ENCODE measurements around the gene PMFBP1.
"Not testable (repeated sequence)": the region's sequence is repeated elsewhere in the genome, so short reads cannot be mapped to it uniquely, and the experiment has no call there.

Gene PMFBP1

GRCh38 chr16:72104905-72105304 lies 67.0 kb downstream of the PMFBP1 start:
- DNase-seq = no peak

- no peak for DNase-seq
These were observed 70.8 kb downstream of the PMFBP1 start for GRCh38 chr16:72101195-72101594.

GRCh38 chr16:72099377-72099818 lies 72.6 kb downstream of the PMFBP1 start:
- peak; percentile 61 to 70 (median 68) for DNase-seq

- DNase-seq = no peak
These were observed 73.0 kb downstream of the PMFBP1 start for GRCh38 chr16:72098936-72099335.

GRCh38 chr16:72094266-72094610 lies 77.7 kb downstream of the PMFBP1 start:
- peak; percentile 46 to 69 (median 52) for DNase-seq

- DNase-seq = peak; percentile 96 to 99 (median 98)
These were observed 78.3 kb downstream of the PMFBP1 start, which contains the start of the genes DHX38 and TXNL4B for GRCh38 chr16:72093448-72094265. DHX38 (plus strand) TSS chr16:72093847; CDS start chr16:72096158, 2,311 bp downstream. TXNL4B (minus strand) TSS chr16:72093620; CDS start chr16:72090749, 2,871 bp downstream.

GRCh38 chr16:72092832-72093447 lies 79.0 kb downstream of the PMFBP1 start:
- DNase-seq = peak; percentile 3 to 54 (median 42)

- no peak for DNase-seq
These were observed 80.7 kb downstream of the PMFBP1 start for GRCh38 chr16:72091217-72091616.

GRCh38 chr16:72085002-72085401 lies 87.0 kb downstream of the PMFBP1 start:
- DNase-seq = no peak

GRCh38 chr16:72084445-72084844 lies 87.5 kb downstream of the PMFBP1 start:
- DNase-seq = no peak

GRCh38 chr16:72083778-72084404 lies 88.1 kb downstream of the PMFBP1 start:
- no peak for DNase-seq

GRCh38 chr16:72076991-72077706 lies 94.8 kb downstream of the PMFBP1 start:
- DNase-seq = not testable (repeated sequence)

GRCh38 chr16:72075067-72075466 lies 96.9 kb downstream of the PMFBP1 start:
- DNase-seq = not testable (repeated sequence)

GRCh38 chr16:72073560-72074230 lies 98.3 kb downstream of the PMFBP1 start:
- DNase-seq = no peak

GRCh38 chr16:72072514-72073342 lies 99.2 kb downstream of the PMFBP1 start:
- no peak for DNase-seq

Measured in suppressor macrophage (primary cell).